T-helper 17 cell (primary cell): ENCODE data around the gene SNAPIN. TPM values are rescaled to one million over a fixed set of nuclear protein-coding genes. Genes with fewer than 3 reads are reported as not detected.

Experiments
- ATAC-seq: fragments of 150-1000 bp; cut with Tn5 transposase; 2 replicates; pipeline ENCODE4 v1.10.0; 2021; ENCODE audit warnings: mild to moderate bottlenecking, moderate library complexity
- DNase-seq, 3 donors: peaks; one replicate each; pipeline versions ENCODE4 v3.0.0 to v3.0.0-alpha.2; 2020 to 2021
- H3K9me3 ChIP-seq: one replicate; pipeline ENCODE4 v1.7.0; 2013; ENCODE audit warnings: low read length, mild to moderate bottlenecking; ENCODE audit not compliant: control insufficient read depth, poor library complexity, severe bottlenecking
- H3K27ac Mint-ChIP-seq: one replicate; pipeline ENCODE4 v1.8.0; 2022; ENCODE audit warnings: mild to moderate bottlenecking, moderate library complexity, mixed read lengths
- H3K27me3 Mint-ChIP-seq: one replicate; pipeline ENCODE4 v1.8.0; 2022; ENCODE audit warnings: mixed read lengths
- H3K36me3 Mint-ChIP-seq: one replicate; pipeline ENCODE4 v1.8.0; 2022; ENCODE audit warnings: low read depth, mixed read lengths
- H3K4me1 Mint-ChIP-seq: one replicate; pipeline ENCODE4 v1.8.0; 2022; ENCODE audit warnings: mild to moderate bottlenecking, mixed read lengths
- H3K4me3 Mint-ChIP-seq: one replicate; pipeline ENCODE4 v1.8.0; 2022; ENCODE audit warnings: mild to moderate bottlenecking, moderate library complexity, mixed read lengths
- total RNA-seq, 4 donors: library from RNA in 2 of 4; stranded (reverse) in 2 of 4; gene quantifications; one replicate each; pipeline ENCODE4 v1.2.3 and lab custom pipeline; 2022 to 2026

The SNAPIN gene
- total RNA-seq, 2 donors from 2014 or later: 17.6 to 18.2 TPM

- DNase-seq (no peak), ATAC-seq (no peak)
- H3K4me1 Mint-ChIP-seq: peaks cover 39% of the 10 kb centered on the region
- peak overlapping the region; percentile 82 for H3K27ac Mint-ChIP-seq
- no peak overlapping the region for H3K4me3 Mint-ChIP-seq
- peaks cover 13% of the 10 kb centered on the region for H3K36me3 Mint-ChIP-seq
- H3K9me3 ChIP-seq: no peaks in the 10 kb centered on the region
- no peaks in the 10 kb centered on the region for H3K27me3 Mint-ChIP-seq
These were observed 14.7 kb upstream of the SNAPIN start for GRCh38 chr1:153643816-153644215.

- Mint-ChIP-seq H3K27me3 (no peaks in the 10 kb centered on the region), H3K36me3 (peaks cover 13% of the 10 kb centered on the region), H3K4me1 (peaks cover 48% of the 10 kb centered on the region), H3K4me3 (no peak overlapping the region), H3K27ac (peak overlapping the region; percentile 82)
- no peak for DNase-seq
- H3K9me3 ChIP-seq: no peaks in the 10 kb centered on the region
- no peak for ATAC-seq
These were observed 11.7 kb upstream of the SNAPIN start for GRCh38 chr1:153646672-153647345.

GRCh38 chr1:153647346-153647714, 11.2 kb upstream of the SNAPIN start:
- DNase-seq (no peak), ATAC-seq (no peak)
- Mint-ChIP-seq H3K4me3 (peak overlapping the region; percentile 71), H3K36me3 (peaks cover 13% of the 10 kb centered on the region), H3K4me1 (peaks cover 48% of the 10 kb centered on the region), H3K27ac (peak overlapping the region; percentile 72), H3K27me3 (no peaks in the 10 kb centered on the region)
- no peaks in the 10 kb centered on the region for H3K9me3 ChIP-seq

GRCh38 chr1:153648000-153648643, 10.4 kb upstream of the SNAPIN start:
- peak overlapping the region; percentile 72 for H3K27ac Mint-ChIP-seq
- peaks cover 10% of the 10 kb centered on the region for H3K36me3 Mint-ChIP-seq
- ATAC-seq: no peak
- H3K4me3 Mint-ChIP-seq: no peak overlapping the region
- no peaks in the 10 kb centered on the region for H3K27me3 Mint-ChIP-seq
- no peak for DNase-seq
- no peaks in the 10 kb centered on the region for H3K9me3 ChIP-seq
- H3K4me1 Mint-ChIP-seq: peaks cover 45% of the 10 kb centered on the region

GRCh38 chr1:153649137-153649862, 9.2 kb upstream of the SNAPIN start:
- Mint-ChIP-seq H3K36me3 (peaks cover 6% of the 10 kb centered on the region), H3K4me3 (peak overlapping the region; percentile 53), H3K27me3 (no peaks in the 10 kb centered on the region), H3K27ac (peak overlapping the region; percentile 72), H3K4me1 (peaks cover 38% of the 10 kb centered on the region)
- DNase-seq (no peak), ATAC-seq (peak; percentile 84)
- no peaks in the 10 kb centered on the region for H3K9me3 ChIP-seq

GRCh38 chr1:153649863-153650235, 8.7 kb upstream of the SNAPIN start:
- no peaks in the 10 kb centered on the region for H3K27me3 Mint-ChIP-seq
- peak overlapping the region; percentile 72 for H3K27ac Mint-ChIP-seq
- H3K4me1 Mint-ChIP-seq: peaks cover 34% of the 10 kb centered on the region
- DNase-seq (no peak), ATAC-seq (peak; percentile 15)
- H3K4me3 Mint-ChIP-seq: peak overlapping the region; percentile 53
- H3K9me3 ChIP-seq: no peaks in the 10 kb centered on the region
- peaks cover 6% of the 10 kb centered on the region for H3K36me3 Mint-ChIP-seq

GRCh38 chr1:153651771-153652170, 6.7 kb upstream of the SNAPIN start:
- ATAC-seq (no peak), DNase-seq (no peak)
- H3K4me3 Mint-ChIP-seq: no peak overlapping the region
- H3K27ac Mint-ChIP-seq: no peak overlapping the region
- no peaks in the 10 kb centered on the region for H3K36me3 Mint-ChIP-seq
- H3K27me3 Mint-ChIP-seq: no peaks in the 10 kb centered on the region
- peaks cover 21% of the 10 kb centered on the region for H3K4me1 Mint-ChIP-seq
- H3K9me3 ChIP-seq: no peaks in the 10 kb centered on the region

- no peaks in the 10 kb centered on the region for H3K27me3 Mint-ChIP-seq
- H3K4me1 Mint-ChIP-seq: peaks cover 16% of the 10 kb centered on the region
- ATAC-seq (no peak), DNase-seq (no peak)
- H3K4me3 Mint-ChIP-seq: no peak overlapping the region
- H3K27ac Mint-ChIP-seq: no peak overlapping the region
- no peaks in the 10 kb centered on the region for H3K9me3 ChIP-seq
- H3K36me3 Mint-ChIP-seq: no peaks in the 10 kb centered on the region
These were observed 5.5 kb upstream of the SNAPIN start for GRCh38 chr1:153652805-153653500.

- Mint-ChIP-seq H3K4me3 (no peak overlapping the region), H3K27me3 (no peaks in the 10 kb centered on the region)
These were observed 3.2 kb upstream of the SNAPIN start for GRCh38 chr1:153655333-153655732.

GRCh38 chr1:153659175-153659534, 652 bp downstream of the SNAPIN start:
- Mint-ChIP-seq H3K4me1 (peaks cover 13% of the 10 kb centered on the region), H3K4me3 (peak overlapping the region; percentile 94), H3K27me3 (no peaks in the 10 kb centered on the region), H3K27ac (peak overlapping the region; percentile 84), H3K36me3 (peaks cover 2% of the 10 kb centered on the region)
- DNase-seq (no peak), ATAC-seq (no peak)
- no peaks in the 10 kb centered on the region for H3K9me3 ChIP-seq

More at GRCh38 chr1:153655333-153655732, 3.2 kb upstream of the SNAPIN start:
- no peaks in the 10 kb centered on the region for H3K36me3 Mint-ChIP-seq
- H3K27ac Mint-ChIP-seq: no peak overlapping the region
- H3K9me3 ChIP-seq: no peaks in the 10 kb centered on the region
- ATAC-seq: no peak
- peaks cover 13% of the 10 kb centered on the region for H3K4me1 Mint-ChIP-seq
- no peak for DNase-seq

GRCh38 chr1:153659656-153660055, 1.2 kb downstream of the SNAPIN start:
- Mint-ChIP-seq H3K27ac (peak overlapping the region; percentile 84), H3K4me1 (peaks cover 13% of the 10 kb centered on the region), H3K36me3 (peaks cover 2% of the 10 kb centered on the region), H3K4me3 (peak overlapping the region; percentile 94), H3K27me3 (no peaks in the 10 kb centered on the region)
- no peaks in the 10 kb centered on the region for H3K9me3 ChIP-seq
- ATAC-seq (no peak), DNase-seq (no peak)

- Mint-ChIP-seq H3K27me3 (no peaks in the 10 kb centered on the region), H3K27ac (peak overlapping the region; percentile 81), H3K36me3 (peaks cover 7% of the 10 kb centered on the region), H3K4me3 (peak overlapping the region; percentile 9), H3K4me1 (peaks cover 13% of the 10 kb centered on the region)
- DNase-seq (no peak), ATAC-seq (no peak)
- no peaks in the 10 kb centered on the region for H3K9me3 ChIP-seq
These were observed 2.7 kb downstream of the SNAPIN start for GRCh38 chr1:153661111-153661708.

GRCh38 chr1:153662269-153662668, 3.8 kb downstream of the SNAPIN start:
- peaks cover 13% of the 10 kb centered on the region for H3K4me1 Mint-ChIP-seq
- H3K36me3 Mint-ChIP-seq: peaks cover 7% of the 10 kb centered on the region
- H3K4me3 Mint-ChIP-seq: no peak overlapping the region
- no peaks in the 10 kb centered on the region for H3K9me3 ChIP-seq
- no peak overlapping the region for H3K27ac Mint-ChIP-seq
- H3K27me3 Mint-ChIP-seq: no peaks in the 10 kb centered on the region
- DNase-seq: no peak
- ATAC-seq: no peak
